OCI-LY3 (cell line): ENCODE measurements around the gene TUBA4A.

ENCODE experiments used
- H2AFZ ChIP-seq: fragments of 200-600, 300-600 bp; shearing (Covaris generic); 2 replicates; pipeline ENCODE4 v1.6.0; 2014; ENCODE audit warnings: antibody characterized with exemption, low read depth, low read length
- H3K27ac ChIP-seq: fragments of 200-600, 300-600 bp; sonication (generic); 2 replicates; pipeline ENCODE4 v1.5.1; 2014; ENCODE audit warnings: mild to moderate bottlenecking, low read length, moderate library complexity, mixed read lengths
- H3K27me3 ChIP-seq: fragments of 200-600, 300-600 bp; sonication (generic); 2 replicates; pipeline ENCODE4 v1.6.1; 2014; ENCODE audit warnings: low read depth, low read length, mixed read lengths
- H3K36me3 ChIP-seq: fragments of 200-600, 300-600 bp; sonication (generic); replicated peaks from 2 replicates; pipeline ENCODE3; 2014; ENCODE audit warnings: low read depth, low read length, mixed read lengths
- H3K4me1 ChIP-seq: fragments of 300-600, 200-600 bp; sonication (generic); 2 replicates; pipeline ENCODE4 v1.6.1; 2014; ENCODE audit warnings: low read length, mixed read lengths
- H3K4me2 ChIP-seq: fragments of 200-600, 300-600 bp; sonication (generic); 2 replicates; pipeline ENCODE4 v1.6.1; 2014; ENCODE audit warnings: low read length, mixed read lengths
- H3K4me3 ChIP-seq: fragments of 300-600, 200-600 bp; sonication (generic); 2 replicates; pipeline ENCODE4 v1.5.1; 2014; ENCODE audit warnings: antibody characterized with exemption, mild to moderate bottlenecking, low read length, moderate library complexity
- H3K79me2 ChIP-seq: fragments of 300-600, 200-600 bp; shearing (Covaris generic); 2 replicates; pipeline ENCODE4 v1.6.1; 2014; ENCODE audit warnings: mild to moderate bottlenecking, low read length, mixed read lengths
- H3K9ac ChIP-seq: fragments of 300-600, 200-600 bp; shearing (Covaris generic); 2 replicates; pipeline ENCODE4 v1.6.0; 2014; ENCODE audit warnings: mild to moderate bottlenecking, low read length, moderate library complexity
- H3K9me3 ChIP-seq: fragments of 200-600, 300-600 bp; shearing (Covaris generic); 2 replicates; pipeline ENCODE4 v1.6.1; 2014; ENCODE audit warnings: low read length, mixed read lengths; ENCODE audit not compliant: insufficient read depth
- H4K20me1 ChIP-seq: fragments of 200-600, 300-600 bp; sonication (generic); 2 replicates; pipeline ENCODE4 v1.6.1; 2016; ENCODE audit warnings: low read length, mixed read lengths; ENCODE audit not compliant: insufficient read depth
- EZH2phosphoT487 ChIP-seq: fragments of 200-600 bp; shearing (Covaris generic); IDR thresholded peaks from 2 replicates; pipeline ENCODE4 v1.6.1; 2018; ENCODE audit warnings: antibody characterized with exemption, mixed run types, low read depth
- TF ChIP-seq, protein P1 (sequence below): fragments of 200-600, 300-600 bp; sonication (generic); IDR thresholded peaks from 2 replicates; pipeline ENCODE4 v1.5.1; 2014; ENCODE audit warnings: antibody characterized with exemption, low read length, low read depth

The TUBA4A gene

GRCh38 chr2:219253753-219254589 lies at the start of gene TUBA4A:
TSS of gene TUBA4A (minus strand) at chr2:219253918. CDS start at chr2:219253858, 60 bp downstream.
- Histone ChIP-seq H3K79me2 (peaks cover 26% of the 10 kb centered on the region), H3K4me2 (peak within 1 kb of the TSS; percentile 77), H3K36me3 (peaks cover 16% of the 10 kb centered on the region), H3K27ac (peak within 1 kb of the TSS; percentile 46), H2AFZ (peak within 1 kb of the TSS; percentile 70; the same call in 1 of the 2 replicates), H4K20me1 (no peaks in the 10 kb centered on the region), H3K9ac (peak within 1 kb of the TSS; percentile 94), H3K4me3 (peak within 1 kb of the TSS; percentile 96), H3K9me3 (no peaks in the 10 kb centered on the region), H3K4me1 (peaks cover 28% of the 10 kb centered on the region), H3K27me3 (no peaks in the 10 kb centered on the region; the same call in 1 of the 2 replicates)
- no peak for TF ChIP-seq EZH2phosphoT487
- TF ChIP-seq, protein P1, sequence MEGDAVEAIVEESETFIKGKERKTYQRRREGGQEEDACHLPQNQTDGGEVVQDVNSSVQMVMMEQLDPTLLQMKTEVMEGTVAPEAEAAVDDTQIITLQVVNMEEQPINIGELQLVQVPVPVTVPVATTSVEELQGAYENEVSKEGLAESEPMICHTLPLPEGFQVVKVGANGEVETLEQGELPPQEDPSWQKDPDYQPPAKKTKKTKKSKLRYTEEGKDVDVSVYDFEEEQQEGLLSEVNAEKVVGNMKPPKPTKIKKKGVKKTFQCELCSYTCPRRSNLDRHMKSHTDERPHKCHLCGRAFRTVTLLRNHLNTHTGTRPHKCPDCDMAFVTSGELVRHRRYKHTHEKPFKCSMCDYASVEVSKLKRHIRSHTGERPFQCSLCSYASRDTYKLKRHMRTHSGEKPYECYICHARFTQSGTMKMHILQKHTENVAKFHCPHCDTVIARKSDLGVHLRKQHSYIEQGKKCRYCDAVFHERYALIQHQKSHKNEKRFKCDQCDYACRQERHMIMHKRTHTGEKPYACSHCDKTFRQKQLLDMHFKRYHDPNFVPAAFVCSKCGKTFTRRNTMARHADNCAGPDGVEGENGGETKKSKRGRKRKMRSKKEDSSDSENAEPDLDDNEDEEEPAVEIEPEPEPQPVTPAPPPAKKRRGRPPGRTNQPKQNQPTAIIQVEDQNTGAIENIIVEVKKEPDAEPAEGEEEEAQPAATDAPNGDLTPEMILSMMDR: no peak

- Histone ChIP-seq H3K9ac (no peak overlapping the region), H3K4me2 (no peak overlapping the region), H3K79me2 (no peaks in the 10 kb centered on the region), H2AFZ (no peak overlapping the region), H3K27me3 (peaks cover 74% of the 10 kb centered on the region), H3K4me1 (peaks cover 5% of the 10 kb centered on the region), H4K20me1 (no peaks in the 10 kb centered on the region), H3K36me3 (no peaks in the 10 kb centered on the region), H3K4me3 (no peak overlapping the region), H3K9me3 (no peaks in the 10 kb centered on the region), H3K27ac (no peak overlapping the region)
- TF ChIP-seq, protein P1: no peak
- no peak for TF ChIP-seq EZH2phosphoT487
Observed at GRCh38 chr2:219302412-219302968, 48.8 kb upstream of the TUBA4A start.

- Histone ChIP-seq H3K27me3 (peaks cover 62% of the 10 kb centered on the region), H3K27ac (no peak overlapping the region), H3K4me3 (no peak overlapping the region), H3K79me2 (no peaks in the 10 kb centered on the region), H2AFZ (no peak overlapping the region), H3K9me3 (no peaks in the 10 kb centered on the region), H3K9ac (no peak overlapping the region), H4K20me1 (no peaks in the 10 kb centered on the region), H3K4me2 (no peak overlapping the region), H3K4me1 (peaks cover 10% of the 10 kb centered on the region), H3K36me3 (no peaks in the 10 kb centered on the region)
- TF ChIP-seq EZH2phosphoT487: no peak
- TF ChIP-seq, protein P1: no peak
Observed at GRCh38 chr2:219300022-219300421, 46.3 kb upstream of the TUBA4A start.

GRCh38 chr2:219299372-219299760 lies 45.6 kb upstream of the TUBA4A start:
- Histone ChIP-seq H3K4me1 (peaks cover 10% of the 10 kb centered on the region), H4K20me1 (no peaks in the 10 kb centered on the region), H3K4me3 (peak overlapping the region; percentile 60; the same call in 1 of the 2 replicates), H3K27ac (no peak overlapping the region), H3K4me2 (peak overlapping the region; percentile 60; the same call in 1 of the 2 replicates), H3K9ac (no peak overlapping the region), H3K27me3 (peaks cover 56% of the 10 kb centered on the region), H3K9me3 (no peaks in the 10 kb centered on the region), H2AFZ (no peak overlapping the region), H3K36me3 (no peaks in the 10 kb centered on the region), H3K79me2 (no peaks in the 10 kb centered on the region)
- no peak for TF ChIP-seq EZH2phosphoT487
- TF ChIP-seq, protein P1: no peak
